Spinal cord (tissue), 10 donors: ENCODE measurements around the gene ZBTB14. TPM values are rescaled to one million over a fixed set of nuclear protein-coding genes. Genes with fewer than 3 reads are reported as not detected.

Experiments used
- DNase-seq, 6 donors: peaks; one replicate each; pipeline versions ENCODE4 v3.0.0 to v3.0.0-alpha.2; 2013 to 2015; ENCODE audit warnings: low spot score in 6 of 6, low read depth in 4 of 6
- H3K27ac ChIP-seq: one replicate; pipeline ENCODE4 v1.5.1; 2013; ENCODE audit warnings: low read depth, low read length, control low read depth
- H3K27me3 ChIP-seq: one replicate; pipeline ENCODE4 v1.6.1; 2013; ENCODE audit warnings: low read length; ENCODE audit not compliant: control insufficient read depth, insufficient read depth
- H3K36me3 ChIP-seq: one replicate; pipeline ENCODE4 v1.6.1; 2013; ENCODE audit warnings: low read length; ENCODE audit not compliant: control insufficient read depth, insufficient read depth
- H3K4me1 ChIP-seq: one replicate; pipeline ENCODE4 v1.6.1; 2013; ENCODE audit warnings: low read length; ENCODE audit not compliant: control insufficient read depth, insufficient read depth
- H3K4me3 ChIP-seq: one replicate; pipeline ENCODE4 v1.5.1; 2013; ENCODE audit warnings: low read depth, low read length, control low read depth
- H3K9me3 ChIP-seq: one replicate; pipeline ENCODE4 v1.6.1; 2013; ENCODE audit warnings: low read length; ENCODE audit not compliant: control insufficient read depth, insufficient read depth
- WGBS: methylation state at CpG from one replicate; pipeline ENCODE4 v1.1.5; 2013; ENCODE audit warnings: missing lambda C conversion rate; ENCODE audit not compliant: insufficient coverage; 5-methylcytosine and 5-hydroxymethylcytosine counted together
- polyA plus RNA-seq, 2 donors: library from polyadenylated mRNA; unstranded; fragments of 120-200 nt; gene quantifications; one replicate each; pipeline ENCODE4 v1.2.1, GENCODE V29; 2013; ENCODE audit not compliant: insufficient read length in 2 of 2
- total RNA-seq, 2 donors: library from RNA; depleted of rRNA in 1 of 2; stranded (reverse); fragments of 120-200 nt in 1 of 2; fragments of >200 nt in 1 of 2; gene quantifications; one replicate each; pipeline versions ENCODE4 v1.2.3 to v1.2.4, GENCODE V29; 2013 to 2014
- donor health status: healthy.

ZBTB14 gene
- total and polyA plus RNA-seq, 4 donors = 16.6 to 24.2 (median 20.0) TPM

DNA sequence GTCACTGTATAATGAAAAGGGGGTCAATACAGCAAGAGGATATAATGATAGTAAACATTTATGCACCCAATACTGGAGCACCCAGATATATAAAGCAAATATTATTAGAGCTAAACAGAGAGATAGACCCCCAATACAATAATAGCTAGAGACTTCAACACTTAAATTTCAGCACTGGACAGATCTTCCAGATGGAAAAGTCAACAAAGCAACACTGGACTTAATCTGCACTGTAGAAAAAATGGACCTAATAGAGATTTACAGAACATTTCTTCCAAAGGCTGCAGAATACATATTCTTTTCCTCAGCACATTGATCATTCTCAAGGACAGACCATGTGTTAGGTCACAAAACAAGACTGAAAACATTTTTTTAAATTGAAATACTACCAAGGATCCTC lies 26.7 kb downstream of the ZBTB14 start:
- Histone ChIP-seq H3K27ac (no peak overlapping the region), H3K4me3 (no peak overlapping the region), H3K4me1 (no peaks in the 10 kb centered on the region), H3K36me3 (no peaks in the 10 kb centered on the region), H3K27me3 (no peaks in the 10 kb centered on the region), H3K9me3 (no peaks in the 10 kb centered on the region)
- no peak for DNase-seq

DNA sequence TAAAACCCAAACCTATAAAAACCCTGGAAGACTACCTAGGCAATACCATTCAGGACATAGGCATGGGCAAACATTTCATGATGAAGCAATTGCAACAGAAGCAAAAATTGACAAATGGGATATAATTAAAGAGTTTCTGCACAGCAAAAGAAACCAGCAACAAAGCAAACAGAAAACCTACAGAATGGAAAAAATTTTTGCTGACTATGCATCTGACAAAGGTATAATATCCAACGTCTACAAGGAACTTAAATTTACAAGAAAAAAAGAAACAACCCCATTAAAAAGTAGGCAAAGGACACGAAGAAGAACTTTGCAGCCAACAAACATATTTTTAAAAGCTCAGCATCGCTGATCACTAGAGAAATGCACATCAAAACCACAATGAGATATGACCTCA lies 28.8 kb downstream of the ZBTB14 start:
- H3K27ac ChIP-seq = no peak overlapping the region
- H3K9me3 ChIP-seq = no peaks in the 10 kb centered on the region
- H3K36me3 ChIP-seq = no peaks in the 10 kb centered on the region
- H3K4me1 ChIP-seq = no peaks in the 10 kb centered on the region
- 83% methylated on average over 2 of the region's 3 CpGs for WGBS
- no peak for DNase-seq
- no peaks in the 10 kb centered on the region for H3K27me3 ChIP-seq
- H3K4me3 ChIP-seq = no peak overlapping the region

DNA sequence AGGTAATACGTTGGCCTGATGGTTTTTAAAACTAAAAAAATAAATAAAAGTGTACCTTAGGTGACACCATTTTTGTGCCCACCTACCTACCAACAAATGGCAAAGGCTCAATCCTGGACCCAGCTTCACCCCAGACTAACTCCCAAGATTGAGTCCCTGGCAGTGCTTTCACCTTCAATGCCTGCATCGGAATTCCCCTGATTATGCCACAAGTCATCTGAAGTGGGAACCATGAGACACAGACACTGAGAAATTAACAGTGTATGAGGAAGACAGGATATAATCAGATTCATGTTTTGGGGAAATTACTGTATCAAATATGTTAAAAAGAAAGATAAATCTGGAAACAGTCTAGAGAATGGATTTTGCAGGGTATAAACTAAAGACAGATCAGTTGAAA lies 41.6 kb downstream of the ZBTB14 start:
- H3K27me3 ChIP-seq = no peaks in the 10 kb centered on the region
- H3K27ac ChIP-seq = no peak overlapping the region
- no peaks in the 10 kb centered on the region for H3K4me1 ChIP-seq
- no peak overlapping the region for H3K4me3 ChIP-seq
- no CpG with 5 or more reads among the region's 2 CpGs for WGBS
- no peaks in the 10 kb centered on the region for H3K9me3 ChIP-seq
- DNase-seq = no peak
- no peaks in the 10 kb centered on the region for H3K36me3 ChIP-seq

DNA sequence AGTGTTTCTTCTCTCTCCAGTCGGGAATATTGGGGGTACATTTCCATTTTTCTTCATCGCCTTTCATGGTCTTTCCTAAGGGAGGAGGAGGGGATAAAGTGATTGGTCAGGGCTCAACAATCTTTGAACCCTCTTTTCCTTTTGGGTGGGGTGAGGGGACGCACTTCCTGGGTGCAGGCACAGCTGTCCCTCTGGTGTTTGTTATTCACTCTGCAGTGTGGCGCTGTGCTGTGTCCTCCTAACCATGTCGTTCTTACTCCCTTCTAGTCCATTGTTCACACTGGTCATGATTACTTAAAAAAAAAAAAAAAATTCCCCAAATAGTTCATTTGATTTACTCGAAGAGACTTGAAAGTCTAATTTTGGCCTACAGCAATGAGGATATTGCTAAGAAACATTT lies 44.4 kb downstream of the ZBTB14 start:
- no peaks in the 10 kb centered on the region for H3K36me3 ChIP-seq
- no peaks in the 10 kb centered on the region for H3K4me1 ChIP-seq
- H3K4me3 ChIP-seq = no peak overlapping the region
- WGBS = 86% methylated on average over 4 of the region's 6 CpGs
- no peaks in the 10 kb centered on the region for H3K9me3 ChIP-seq
- no peaks in the 10 kb centered on the region for H3K27me3 ChIP-seq
- H3K27ac ChIP-seq = no peak overlapping the region
- DNase-seq = no peak

DNA sequence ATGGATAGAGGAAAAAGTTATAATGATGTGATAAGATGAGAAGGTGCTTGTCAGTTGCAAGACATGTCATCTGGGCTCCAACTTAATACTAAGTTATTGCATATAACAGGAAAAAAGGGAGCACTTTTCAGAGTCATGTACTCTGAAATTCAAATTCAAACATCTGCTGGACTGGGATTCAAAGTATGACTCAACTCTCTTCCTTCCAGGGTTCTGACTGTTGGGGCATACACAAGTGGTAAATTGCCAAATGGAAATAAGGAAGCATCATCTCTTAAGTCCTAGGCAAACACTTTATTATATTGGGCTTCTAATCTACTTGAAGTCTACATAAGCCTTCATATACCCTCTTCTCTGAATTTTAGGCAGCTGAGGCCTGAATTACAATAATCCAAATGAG lies 44.9 kb downstream of the ZBTB14 start:
- DNase-seq = no peak
- Histone ChIP-seq H3K27ac (no peak overlapping the region), H3K4me3 (no peak overlapping the region), H3K4me1 (no peaks in the 10 kb centered on the region), H3K36me3 (no peaks in the 10 kb centered on the region), H3K9me3 (no peaks in the 10 kb centered on the region), H3K27me3 (no peaks in the 10 kb centered on the region)

DNA sequence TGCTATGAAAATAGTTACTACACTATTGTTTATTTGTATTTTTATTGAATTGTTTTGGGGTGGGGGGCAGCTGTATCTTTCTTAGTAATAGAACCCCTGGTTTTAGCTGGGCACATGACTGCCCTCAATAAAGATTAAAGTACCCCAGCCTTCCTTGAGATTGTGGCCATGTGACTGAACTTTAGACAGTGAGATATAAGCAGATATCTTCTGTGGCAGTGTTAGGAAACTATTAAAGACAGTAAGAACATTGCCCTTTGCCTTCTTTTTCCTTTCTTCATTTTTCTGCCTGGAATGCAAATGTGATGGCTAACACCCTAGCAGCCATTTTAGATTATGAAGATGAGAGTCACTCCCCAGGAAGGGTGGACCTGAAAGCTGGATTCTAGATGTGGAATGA lies 50.6 kb downstream of the ZBTB14 start:
- H3K4me1 ChIP-seq = no peaks in the 10 kb centered on the region
- no peak overlapping the region for H3K4me3 ChIP-seq
- H3K9me3 ChIP-seq = no peaks in the 10 kb centered on the region
- H3K36me3 ChIP-seq = no peaks in the 10 kb centered on the region
- DNase-seq = no peak
- H3K27me3 ChIP-seq = no peaks in the 10 kb centered on the region
- no peak overlapping the region for H3K27ac ChIP-seq

DNA sequence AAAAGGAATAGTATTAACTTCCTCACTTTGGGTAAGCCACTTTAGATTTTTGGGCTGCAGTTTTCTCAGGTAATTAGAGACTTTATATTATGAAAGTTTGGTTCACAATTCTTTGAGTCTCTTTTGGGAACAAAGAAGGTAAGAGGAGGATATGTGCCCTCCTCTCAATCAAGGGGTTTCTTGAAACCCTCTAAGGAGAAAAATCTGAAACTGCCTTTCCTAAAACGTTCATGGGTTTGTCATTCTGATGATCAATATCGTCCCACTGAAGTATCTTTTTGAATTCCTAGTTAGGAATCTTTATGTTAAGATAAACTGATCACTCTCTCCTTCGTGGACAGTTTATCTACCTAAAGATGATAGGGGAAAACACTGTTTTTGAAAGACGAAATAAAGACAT lies 56.1 kb downstream of the ZBTB14 start:
- H3K9me3 ChIP-seq = no peaks in the 10 kb centered on the region
- no peak for DNase-seq
- no peaks in the 10 kb centered on the region for H3K27me3 ChIP-seq
- no CpG with 5 or more reads among the region's 4 CpGs for WGBS
- H3K4me3 ChIP-seq = peak overlapping the region; percentile 93
- H3K27ac ChIP-seq = no peak overlapping the region
- no peaks in the 10 kb centered on the region for H3K36me3 ChIP-seq
- H3K4me1 ChIP-seq = peaks cover 5% of the 10 kb centered on the region

Other genes starting within 250 kb of the ZBTB14 start
- gene AKAIN1, start 98.5 kb downstream of the ZBTB14 start, total RNA-seq = 1 to 10 TPM in 1 of 2 donors, under 1 TPM in 1; 0.77 to 1.9 TPM
- 1 to 10 TPM; 2.2 to 2.8 TPM for gene AKAIN1, start 98.5 kb downstream of the ZBTB14 start, polyA plus RNA-seq
- 100 to 1,000 TPM in 1 of 2 donors, 10 to 100 TPM in 1; 99.6 to 226 TPM for gene EPB41L3, start 248.3 kb upstream of the ZBTB14 start, total RNA-seq
- 100 to 1,000 TPM; 157 to 168 TPM for gene EPB41L3, start 248.3 kb upstream of the ZBTB14 start, polyA plus RNA-seq